ENCODE data around the gene KDM6A. TPM values are rescaled to one million over a fixed set of nuclear protein-coding genes. Genes with fewer than 3 reads are reported as not detected.

Gene KDM6A
- total RNA-seq, 1 experiment from 2014 or later: 21.0 TPM

GRCh38 chrX:44896876-44897186 lies 23.8 kb downstream of the KDM6A start:
- Histone ChIP-seq H4K20me1 (ENCODE audit: insufficient read depth) (no peaks in the 10 kb centered on the region), H3K4me1 (ENCODE audit: control insufficient read depth in 1 of 2, insufficient read depth in 2 of 2, low read length in 2 of 2) (peaks cover 3 to 32% of the 10 kb centered on the region in 2 experiments), H3K27ac (ENCODE audit: low read depth, low read length) (no peak overlapping the region), H3K4me2 (ENCODE audit: low read length) (no peak overlapping the region), H3K27me3 (ENCODE audit: insufficient read depth, low read length) (no peaks in the 10 kb centered on the region), H3K9me2 (ENCODE audit: insufficient read depth) (no peaks in the 10 kb centered on the region), H3K9me3 (ENCODE audit: control insufficient read depth in 1 of 2, insufficient read depth in 1 of 2, low read depth in 1 of 2, low read length in 2 of 2) (no peaks in the 10 kb centered on the region), H3K36me3 (ENCODE audit: control insufficient read depth in 1 of 2, insufficient read depth in 2 of 2, low read length in 2 of 2) (no peaks in the 10 kb centered on the region), H3K9ac (ENCODE audit: low read length) (no peak overlapping the region), H2AFZ (ENCODE audit: low read depth, low read length, poor library complexity, severe bottlenecking) (no peak overlapping the region), H3K79me2 (ENCODE audit: insufficient read depth, low read length) (peaks cover 89% of the 10 kb centered on the region), H3K4me3 (replicated peaks in 1 of 2; ENCODE audit: low read depth in 1 of 2, low read length in 2 of 2) (no peak overlapping the region)
- DNase-seq (ENCODE audit: low read depth, low spot score): no peak
- intact Hi-C loops (cut with micrococcal nuclease): no loop called here
- ChIA-PET POLR2A (no interaction called here), CTCF (no interaction called here), RAD21 (ENCODE audit: low non-redundant PET in 1 of 2, low total read pairs in 2 of 2, uncharacterized antibody in 2 of 2, unreplicated experiment in 2 of 2) (no interaction called here)
- TF ChIP-seq EZH2phosphoT487 (IDR thresholded peaks at IDR 0.05; ENCODE audit: borderline replicate concordance) (no peak), REST (IDR thresholded peaks at IDR 0.05; ENCODE audit: low read depth) (no peak), ZNF274 (IDR thresholded peaks at IDR 0.05; ENCODE audit: low read depth, low read length) (no peak), SRF (IDR thresholded peaks at IDR 0.05; ENCODE audit: low read depth) (no peak), POLR2A (IDR thresholded peaks at IDR 0.05; ENCODE audit: borderline replicate concordance, extremely low read depth, insufficient read depth, insufficient read length) (no peak), CEBPB (IDR thresholded peaks at IDR 0.05; ENCODE audit: low read depth) (no peak)
- no peak for ATAC-seq
- BruUV-seq (replicated peaks): no TSS peak

DNA sequence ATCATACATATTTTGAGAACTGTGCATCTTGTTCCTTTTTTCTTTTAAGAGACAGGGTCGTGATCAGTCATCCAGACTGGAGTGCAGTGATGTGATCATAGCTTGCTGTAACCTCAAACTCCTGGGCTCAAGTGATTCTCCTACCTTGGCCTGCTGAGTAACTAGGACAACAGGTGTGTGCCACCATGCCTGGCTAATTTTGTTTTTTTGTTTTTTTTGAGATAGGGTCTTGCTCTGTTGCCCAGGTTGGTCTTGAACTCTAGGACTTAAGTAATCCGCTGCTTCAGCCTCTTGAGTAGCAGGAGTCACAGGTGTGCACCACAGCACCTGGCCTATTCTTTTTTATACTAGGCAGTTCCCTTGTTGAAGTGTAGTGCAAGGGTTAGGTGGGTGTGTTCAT lies 24.6 kb downstream of the KDM6A start:
- Histone ChIP-seq H3K4me2 (ENCODE audit: low read length) (no peak overlapping the region), H3K27me3 (ENCODE audit: insufficient read depth, low read length) (no peaks in the 10 kb centered on the region), H3K9me3 (ENCODE audit: control insufficient read depth in 1 of 2, insufficient read depth in 1 of 2, low read depth in 1 of 2, low read length in 2 of 2) (no peaks in the 10 kb centered on the region), H3K27ac (ENCODE audit: low read depth, low read length) (no peak overlapping the region), H3K9me2 (ENCODE audit: insufficient read depth) (no peaks in the 10 kb centered on the region), H3K4me1 (ENCODE audit: control insufficient read depth in 1 of 2, insufficient read depth in 2 of 2, low read length in 2 of 2) (peaks cover 3 to 34% of the 10 kb centered on the region in 2 experiments), H3K36me3 (ENCODE audit: control insufficient read depth in 1 of 2, insufficient read depth in 2 of 2, low read length in 2 of 2) (no peaks in the 10 kb centered on the region), H3K9ac (ENCODE audit: low read length) (no peak overlapping the region), H3K79me2 (ENCODE audit: insufficient read depth, low read length) (peaks cover 90% of the 10 kb centered on the region), H2AFZ (ENCODE audit: low read depth, low read length, poor library complexity, severe bottlenecking) (no peak overlapping the region), H4K20me1 (ENCODE audit: insufficient read depth) (no peaks in the 10 kb centered on the region), H3K4me3 (replicated peaks in 1 of 2; ENCODE audit: low read depth in 1 of 2, low read length in 2 of 2) (no peak overlapping the region)
- ChIA-PET RAD21 (ENCODE audit: low non-redundant PET in 1 of 2, low total read pairs in 2 of 2, uncharacterized antibody in 2 of 2, unreplicated experiment in 2 of 2) (interaction anchor here in 1 of 2 experiments (0.5 kb wide), 1 partner anchor 87 kb away, joined by 3 read pairs; no protein-coding TSS in a partner anchor), CTCF (no interaction called here), POLR2A (no interaction called here)
- DNase-seq (ENCODE audit: low read depth, low spot score): no peak
- no peak for TF ChIP-seq SP1 (IDR thresholded peaks at IDR 0.05; ENCODE audit: low read depth)
- TF ChIP-seq ELF1 (IDR thresholded peaks at IDR 0.05; ENCODE audit: borderline replicate concordance, low read depth): no peak
- TF ChIP-seq SRF (IDR thresholded peaks at IDR 0.05; ENCODE audit: low read depth): no peak
- no peak for TF ChIP-seq EGR1 (IDR thresholded peaks at IDR 0.05; ENCODE audit: low read depth)
- TF ChIP-seq, protein P1, sequence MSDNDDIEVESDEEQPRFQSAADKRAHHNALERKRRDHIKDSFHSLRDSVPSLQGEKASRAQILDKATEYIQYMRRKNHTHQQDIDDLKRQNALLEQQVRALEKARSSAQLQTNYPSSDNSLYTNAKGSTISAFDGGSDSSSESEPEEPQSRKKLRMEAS (IDR thresholded peaks at IDR 0.05): no peak
- TF ChIP-seq TCF7L2 (IDR thresholded peaks at IDR 0.05; ENCODE audit: borderline replicate concordance, extremely low read depth, insufficient read depth, insufficient read length): no peak
- no peak for TF ChIP-seq ZNF274 (IDR thresholded peaks at IDR 0.05; ENCODE audit: low read depth, low read length)
- no peak for TF ChIP-seq EZH2 (IDR thresholded peaks at IDR 0.05)
- TF ChIP-seq JUND (IDR thresholded peaks at IDR 0.05): no peak
- intact Hi-C loops (cut with micrococcal nuclease): no loop called here
- no peak for ATAC-seq
- no TSS peak for BruUV-seq (replicated peaks)

Data from HCT116 (cell line).